HG03571 (cell line): Measurements from ENCODE around the gene OTOP2.

Experiments used
- ATAC-seq: cut with Tn5 transposase; IDR thresholded peaks from one replicate; pipeline ENCODE4 v1.9.1; 2021; ENCODE audit not compliant: unreplicated experiment

Gene OTOP2

DNA sequence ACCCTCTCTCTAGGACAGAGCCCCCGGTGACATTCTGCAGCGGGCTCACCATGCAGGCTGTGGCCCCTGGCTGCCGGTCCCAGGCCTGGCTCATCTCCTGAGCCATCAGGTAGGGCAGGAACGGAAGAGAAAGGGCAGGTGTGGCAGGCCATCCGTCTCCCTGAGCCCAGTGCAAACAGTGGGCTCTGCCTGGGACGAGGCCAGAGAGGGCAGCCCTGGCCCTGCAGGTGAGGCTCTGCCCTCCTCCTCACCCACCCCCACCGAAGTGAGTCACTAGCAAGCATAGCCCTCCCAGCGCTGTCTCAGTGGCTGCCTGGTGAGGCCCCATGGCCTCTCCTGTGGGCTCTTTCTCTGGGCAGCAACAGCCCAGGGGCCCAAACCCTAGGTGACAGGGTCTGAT is 26.1 kb downstream of the OTOP2 start:
- ATAC-seq, result no peak

DNA sequence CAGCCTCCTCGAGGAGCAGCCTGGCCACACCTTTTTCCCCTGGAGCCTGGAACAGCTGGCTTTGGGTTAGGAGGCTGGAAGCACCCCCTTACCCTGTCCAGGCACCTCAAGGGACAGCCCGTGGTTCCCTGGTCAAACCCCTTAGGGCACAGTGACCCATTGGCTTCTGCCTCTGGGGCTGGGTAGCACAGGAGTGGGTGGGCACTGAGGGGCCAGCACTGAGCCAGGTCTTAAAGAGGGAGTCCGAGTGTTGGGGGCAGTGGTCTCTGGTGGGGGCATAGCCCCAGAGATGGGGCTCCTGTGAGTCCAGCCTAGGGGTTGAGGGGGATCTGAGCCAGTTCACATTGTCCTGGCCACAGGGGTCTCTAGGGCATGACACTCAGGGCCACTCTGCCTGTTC is 27.0 kb downstream of the OTOP2 start:
- ATAC-seq, result no peak

DNA sequence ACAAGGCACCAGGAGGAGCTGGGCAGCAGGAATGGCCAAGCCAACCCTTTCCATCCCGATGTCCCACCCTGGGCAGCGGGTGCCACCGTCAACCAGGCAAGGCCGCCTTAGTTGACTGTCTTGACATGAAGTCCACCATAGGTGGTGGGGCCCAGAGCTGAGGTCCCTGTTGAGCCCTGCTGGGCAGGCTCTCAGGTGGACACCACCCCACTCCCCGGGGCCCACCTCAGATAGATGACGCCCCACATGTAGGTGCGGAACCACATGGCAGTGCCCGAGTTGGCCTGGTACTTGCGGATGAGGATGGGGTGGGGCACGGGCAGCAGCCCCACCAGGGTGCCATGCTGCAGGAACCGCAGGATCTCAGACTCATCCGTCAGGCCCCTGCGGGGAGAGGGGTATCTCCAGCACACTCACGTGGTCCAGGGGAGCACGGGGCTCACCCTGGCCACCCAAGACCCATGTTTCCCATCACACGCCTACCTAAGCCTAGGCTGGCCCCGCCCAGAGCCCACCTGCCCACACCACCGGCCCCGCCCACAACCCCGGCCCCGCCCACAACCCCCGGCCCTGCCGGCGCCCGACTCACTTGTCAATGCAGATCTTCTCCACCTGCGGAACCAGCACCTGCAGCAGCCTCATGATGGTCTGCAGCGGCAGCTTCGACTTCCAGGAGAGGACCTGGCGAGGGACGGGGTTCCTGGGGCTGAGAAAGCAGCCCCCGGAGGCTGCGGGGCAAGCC is 27.8 kb downstream of the OTOP2 start:
- no peak for ATAC-seq

- no peak for ATAC-seq
These were observed 28.5 kb downstream of the OTOP2 start for GRCh38 chr17:74952431-74953133.

- no peak for ATAC-seq
These were observed 29.1 kb downstream of the OTOP2 start for GRCh38 chr17:74953134-74953687.

DNA sequence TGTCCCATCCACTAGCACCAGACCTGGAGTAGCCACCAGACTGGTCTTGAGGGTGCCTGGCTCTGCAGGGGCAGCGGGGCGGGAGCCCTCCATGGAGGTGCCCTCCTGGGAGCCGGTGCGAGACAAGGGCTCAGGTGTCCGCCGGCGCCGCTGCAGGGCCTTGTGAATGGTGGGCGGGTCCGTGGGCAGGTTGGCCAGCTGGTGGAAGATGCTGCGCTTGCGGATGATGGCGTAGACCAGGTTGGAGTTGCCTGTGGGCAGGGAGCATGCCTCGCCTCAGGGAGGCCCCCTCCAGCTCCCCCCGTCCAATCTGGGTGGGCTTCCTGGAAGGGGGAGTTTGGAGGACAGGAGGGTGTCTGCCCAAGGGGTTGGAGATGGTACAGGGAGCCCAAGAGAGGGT is 30.0 kb downstream of the OTOP2 start:
- no peak for ATAC-seq

GRCh38 chr17:74954665-74955421 is 30.8 kb downstream of the OTOP2 start:
- no peak for ATAC-seq

- ATAC-seq, result no peak
These were observed 32.0 kb downstream of the OTOP2 start for GRCh38 chr17:74956093-74956492.

- ATAC-seq, result no peak
These were observed 34.1 kb downstream of the OTOP2 start for GRCh38 chr17:74957935-74958740.

- no peak for ATAC-seq
These were observed 35.9 kb downstream of the OTOP2 start for GRCh38 chr17:74959826-74960515.

DNA sequence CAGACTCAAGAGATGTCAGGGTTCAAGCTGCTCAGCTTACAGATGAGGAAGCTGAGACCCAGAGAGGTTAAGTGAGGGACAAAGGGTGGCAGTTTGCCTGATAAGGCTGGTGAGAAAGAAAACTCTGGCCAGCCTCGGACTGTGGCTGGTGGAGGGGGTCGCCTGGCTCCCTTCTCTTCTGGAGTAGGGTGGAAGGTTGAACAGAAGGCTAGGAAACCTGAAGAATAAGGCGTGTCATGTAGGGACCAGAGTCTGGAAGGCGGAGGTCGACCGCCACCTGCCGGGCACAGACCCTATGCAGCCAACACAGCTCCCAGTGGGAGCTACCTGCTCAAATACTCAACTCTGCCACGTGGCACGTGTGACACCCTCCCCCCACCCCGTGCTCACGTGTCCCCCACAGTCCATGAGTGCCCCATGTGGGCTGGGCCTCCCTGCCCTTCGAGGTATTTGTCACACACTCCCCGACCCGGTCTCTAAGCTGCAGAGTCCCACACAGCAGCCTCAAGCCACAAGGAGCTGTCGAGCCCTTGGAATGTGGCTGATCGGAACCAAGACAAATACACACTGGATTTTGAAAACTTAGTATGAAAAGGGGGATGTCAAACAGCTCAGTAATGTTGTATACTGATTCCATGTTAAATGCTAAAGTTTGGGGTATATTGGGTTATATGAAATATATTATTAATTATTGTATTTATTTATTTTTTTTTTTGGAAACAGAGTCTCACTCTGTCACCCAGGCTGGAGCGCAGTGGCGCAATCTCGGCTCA is 36.7 kb downstream of the OTOP2 start:
- no peak for ATAC-seq

- ATAC-seq, result no peak
These were observed 37.7 kb downstream of the OTOP2 start for GRCh38 chr17:74961657-74962350.

- no peak for ATAC-seq
These were observed 38.7 kb downstream of the OTOP2 start for GRCh38 chr17:74962622-74963394.

DNA sequence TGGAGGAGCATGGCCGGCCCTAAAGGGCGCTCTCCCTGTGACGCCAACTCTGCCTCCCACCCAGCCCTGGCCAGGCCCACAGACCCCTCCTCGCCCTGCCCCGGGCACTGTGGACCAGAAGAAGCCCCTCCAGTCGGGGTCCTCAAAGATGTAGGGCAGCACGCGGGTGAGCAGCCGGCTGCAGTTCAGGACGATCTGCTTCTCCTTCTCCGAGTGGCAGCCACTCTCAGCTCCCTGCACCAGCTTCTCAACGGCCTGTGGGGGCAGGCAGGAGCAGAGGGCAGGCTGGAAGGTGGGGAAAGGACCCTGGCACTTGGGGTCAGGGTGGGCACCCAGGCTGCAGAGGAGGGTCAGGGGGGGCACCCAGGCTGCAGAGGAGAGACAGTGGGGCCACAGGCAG is 39.6 kb downstream of the OTOP2 start:
- ATAC-seq, result no peak

DNA sequence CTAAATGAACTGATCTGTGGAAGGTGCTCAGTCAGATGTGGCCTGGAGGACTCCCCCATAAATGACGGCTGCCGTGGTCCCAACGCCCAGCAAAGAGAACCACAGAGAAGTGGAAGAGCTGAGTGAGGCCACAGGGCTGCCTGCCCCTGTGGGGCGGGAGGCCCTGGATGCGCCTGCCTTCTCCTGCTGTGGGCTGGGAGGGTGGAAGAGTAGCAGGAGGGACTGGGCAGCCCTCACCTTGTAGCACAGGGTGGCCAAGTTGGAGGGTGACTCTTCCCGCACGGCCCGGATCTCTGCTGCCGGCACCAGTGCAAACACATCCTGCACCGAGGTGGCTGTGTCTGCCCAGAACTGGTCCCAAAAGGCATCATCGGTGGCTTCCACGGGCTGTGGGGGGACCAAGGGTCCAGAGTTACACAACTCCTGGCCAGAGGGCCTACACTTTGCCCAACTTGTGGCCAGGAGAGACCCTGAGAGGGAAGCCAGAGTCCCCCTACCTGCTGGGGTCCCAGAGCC is 40.2 kb downstream of the OTOP2 start:
- ATAC-seq, result no peak

DNA sequence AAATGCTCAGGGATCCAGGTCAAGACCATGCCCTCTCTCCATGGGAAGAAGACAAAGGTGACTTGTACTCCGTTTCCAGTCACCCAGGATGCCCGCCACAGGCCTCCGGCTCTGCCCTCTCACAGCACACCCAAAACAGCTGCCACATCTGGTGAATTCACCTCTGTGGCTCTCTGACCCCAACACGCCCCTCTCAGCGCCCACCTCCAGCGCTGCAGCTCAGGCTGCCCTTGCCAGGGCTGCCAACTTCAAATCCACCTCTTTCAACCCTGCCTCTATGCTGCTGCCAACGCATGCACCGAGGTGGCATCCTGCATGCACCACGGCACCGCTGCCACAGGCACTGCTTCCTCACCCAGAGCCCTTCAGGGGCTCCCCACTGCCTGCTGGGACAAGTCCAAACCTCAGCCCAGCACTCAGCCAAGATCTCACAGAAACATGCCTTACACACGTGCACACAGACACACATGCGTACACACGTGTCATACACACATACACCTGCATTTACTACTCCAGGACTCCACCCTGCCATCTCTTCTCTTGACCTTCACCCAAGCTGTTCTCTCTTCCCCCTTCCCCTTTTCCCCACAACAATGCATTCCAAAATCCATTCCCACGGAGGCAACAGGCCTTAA is 41.0 kb downstream of the OTOP2 start:
- no peak for ATAC-seq

DNA sequence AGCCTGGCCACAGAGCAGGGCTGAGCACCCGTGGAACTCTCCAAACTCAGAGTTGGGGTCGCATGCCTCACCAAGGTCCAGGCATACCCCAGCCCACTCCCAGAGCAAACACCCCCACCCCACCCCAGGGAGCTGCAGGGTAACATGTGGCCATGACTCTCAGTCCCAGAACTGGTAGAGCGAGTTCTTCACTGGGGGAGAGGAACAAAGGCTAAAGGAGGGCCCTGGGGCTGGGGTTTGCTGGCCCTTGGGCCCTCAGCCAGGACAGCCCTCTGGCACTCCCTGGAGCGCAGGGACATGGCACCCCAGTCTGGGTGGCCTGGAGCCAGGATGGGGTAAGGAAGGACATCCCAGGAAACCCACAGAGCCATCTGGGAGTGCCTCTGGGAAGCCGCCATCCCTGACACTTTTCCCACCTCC is 44.3 kb downstream of the OTOP2 start:
- no peak for ATAC-seq
